ENCODE measurements around the gene ANKRD49.

The ANKRD49 gene, protein sequence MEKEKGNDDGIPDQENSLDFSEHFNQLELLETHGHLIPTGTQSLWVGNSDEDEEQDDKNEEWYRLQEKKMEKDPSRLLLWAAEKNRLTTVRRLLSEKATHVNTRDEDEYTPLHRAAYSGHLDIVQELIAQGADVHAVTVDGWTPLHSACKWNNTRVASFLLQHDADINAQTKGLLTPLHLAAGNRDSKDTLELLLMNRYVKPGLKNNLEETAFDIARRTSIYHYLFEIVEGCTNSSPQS

DNA sequence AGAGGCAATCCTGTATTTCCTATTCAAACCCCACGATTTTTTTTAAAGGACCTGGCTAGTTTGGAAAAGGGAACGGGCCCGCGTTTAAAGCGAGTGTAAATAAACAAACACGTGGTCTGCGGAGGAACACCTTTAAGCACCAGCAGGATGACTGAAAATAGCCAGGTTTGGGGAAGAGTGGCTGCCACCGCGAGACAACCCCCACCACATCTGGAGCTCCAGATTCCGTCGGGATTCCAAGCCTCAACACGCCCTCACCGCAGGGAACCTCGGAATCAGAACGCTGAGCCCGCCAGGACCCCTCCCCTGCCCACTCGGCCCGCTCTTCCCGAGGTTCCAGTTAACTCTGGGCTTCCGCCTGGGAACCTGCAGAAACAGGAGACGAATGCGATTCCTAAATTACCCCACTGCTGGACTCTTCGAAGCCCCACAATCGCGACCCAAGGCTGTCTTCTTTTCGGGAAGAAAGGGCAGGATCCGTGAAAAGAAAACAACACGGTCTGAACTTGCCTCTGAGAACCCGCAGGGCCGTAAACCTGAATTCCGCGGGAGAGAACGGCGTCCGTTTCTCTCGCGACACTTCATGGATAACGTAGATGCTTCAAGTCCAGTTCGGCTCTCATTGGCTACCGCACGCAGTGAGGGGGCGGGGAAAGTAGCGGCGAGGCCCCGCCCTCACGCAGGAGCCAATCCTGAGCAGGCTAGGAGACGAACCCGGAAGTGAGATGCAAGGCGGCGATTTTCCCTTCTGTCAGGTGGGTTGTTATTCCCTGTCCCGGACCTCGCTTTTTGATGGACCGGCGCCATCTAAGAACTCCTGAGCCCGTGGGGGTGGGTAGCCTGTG is at the start of gene ANKRD49, which contains the start of gene MRE11:
Gene ANKRD49 (plus strand): TSS at position 704 of the 845 bp plus-strand sequence. CDS start 2,710 bp downstream, outside the sequence.
Gene MRE11 (minus strand): TSS at position 564 of the 845 bp plus-strand sequence. CDS start 1,043 bp downstream, outside the sequence.
- in situ Hi-C loops (cut with HindIII; ENCODE audit: low sequenced_read_pairs) = loop anchor here (10.0 kb wide), 2 partner anchors 159 to 579 kb away; no protein-coding TSS in a partner anchor

DNA sequence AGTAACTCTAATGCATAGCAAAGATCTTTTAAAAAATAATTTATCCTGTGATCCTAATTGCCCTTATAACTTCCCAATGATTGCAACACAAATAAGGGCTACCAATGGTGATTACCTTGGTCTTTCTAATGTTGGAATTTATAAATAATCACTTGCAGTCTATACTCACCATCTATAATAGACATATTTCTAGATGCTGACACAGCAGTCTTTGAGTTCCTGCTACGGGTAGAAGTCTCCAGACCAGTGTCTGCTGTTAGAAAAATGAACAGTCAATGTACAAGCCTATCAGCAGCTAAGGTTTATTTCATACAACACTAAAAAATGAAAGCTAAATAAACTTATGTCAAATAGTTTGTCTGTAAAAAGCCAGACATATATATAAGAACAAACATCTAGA is 48.1 kb upstream of the ANKRD49 start:
- in situ Hi-C loops (cut with HindIII; ENCODE audit: low sequenced_read_pairs) = loop anchor here (25.0 kb wide), 2 partner anchors 108 to 258 kb away; no protein-coding TSS in a partner anchor

GRCh38 chr11:94447149-94447548 is 46.6 kb upstream of the ANKRD49 start:
- in situ Hi-C loops (cut with HindIII; ENCODE audit: low sequenced_read_pairs) = loop anchor here (25.0 kb wide), 2 partner anchors 110 to 260 kb away; no protein-coding TSS in a partner anchor

DNA sequence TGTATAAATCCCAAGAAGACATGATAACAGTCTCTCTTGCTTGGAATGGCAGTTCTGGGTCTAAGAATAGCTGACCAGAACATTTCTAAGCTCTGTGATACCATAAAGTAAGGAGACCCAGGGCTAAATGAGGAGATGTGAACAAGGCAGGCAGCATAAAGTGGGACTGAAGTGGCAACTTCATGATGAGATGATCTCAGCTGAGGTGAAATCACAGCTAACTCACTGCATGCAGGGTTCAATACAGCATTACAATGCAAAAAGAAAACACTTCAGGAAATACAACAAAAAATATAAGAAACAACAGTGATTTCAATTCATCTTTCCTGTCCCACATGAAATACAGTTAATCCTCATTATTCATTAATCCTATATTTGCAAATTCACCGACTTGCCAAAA is 44.8 kb upstream of the ANKRD49 start:
- in situ Hi-C loops (cut with HindIII; ENCODE audit: low sequenced_read_pairs) = loop anchor here (25.0 kb wide), 2 partner anchors 112 to 262 kb away; no protein-coding TSS in a partner anchor

- in situ Hi-C loops (cut with HindIII; ENCODE audit: low sequenced_read_pairs) = loop anchor here (25.0 kb wide), 2 partner anchors 112 to 262 kb away; no protein-coding TSS in a partner anchor
Observed at GRCh38 chr11:94449437-94449836, 44.3 kb upstream of the ANKRD49 start.

DNA sequence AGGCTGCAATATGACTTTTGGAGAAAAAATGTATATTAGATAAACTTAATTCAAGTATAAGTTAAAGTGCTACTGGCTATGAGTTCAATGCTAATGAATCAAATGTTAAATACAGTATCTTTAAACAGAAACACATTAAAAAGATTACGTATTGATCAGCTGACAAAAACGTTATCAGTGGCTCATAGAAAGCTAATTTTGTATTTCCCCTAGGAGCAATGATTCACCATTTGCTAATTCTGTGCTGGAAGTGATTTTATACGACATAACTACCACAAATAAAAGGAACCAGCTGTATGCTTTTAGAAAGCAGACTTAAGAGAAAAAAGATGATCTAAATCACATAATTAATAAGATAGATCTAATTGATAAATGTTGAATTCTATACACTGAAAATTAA is 43.7 kb upstream of the ANKRD49 start:
- in situ Hi-C loops (cut with HindIII; ENCODE audit: low sequenced_read_pairs) = no loop called here

DNA sequence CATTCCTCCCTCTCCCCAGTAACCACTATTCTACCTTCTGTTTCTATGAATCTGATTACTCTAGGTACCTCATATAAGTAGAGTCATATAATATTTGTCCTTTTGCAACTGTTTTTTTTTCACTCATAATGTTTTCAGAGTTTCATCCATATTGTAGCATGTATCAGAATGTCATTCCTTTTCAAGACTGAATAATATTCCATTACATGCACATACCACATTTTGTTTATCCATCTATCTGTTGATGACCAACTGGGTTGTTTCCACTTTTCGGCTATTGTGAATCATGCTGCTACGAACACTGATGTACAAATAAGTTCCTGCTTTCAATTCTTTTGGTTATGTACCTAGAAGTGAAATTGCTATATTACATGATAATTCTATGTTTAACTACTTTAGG is 40.8 kb upstream of the ANKRD49 start:
- in situ Hi-C loops (cut with HindIII; ENCODE audit: low sequenced_read_pairs) = no loop called here

DNA sequence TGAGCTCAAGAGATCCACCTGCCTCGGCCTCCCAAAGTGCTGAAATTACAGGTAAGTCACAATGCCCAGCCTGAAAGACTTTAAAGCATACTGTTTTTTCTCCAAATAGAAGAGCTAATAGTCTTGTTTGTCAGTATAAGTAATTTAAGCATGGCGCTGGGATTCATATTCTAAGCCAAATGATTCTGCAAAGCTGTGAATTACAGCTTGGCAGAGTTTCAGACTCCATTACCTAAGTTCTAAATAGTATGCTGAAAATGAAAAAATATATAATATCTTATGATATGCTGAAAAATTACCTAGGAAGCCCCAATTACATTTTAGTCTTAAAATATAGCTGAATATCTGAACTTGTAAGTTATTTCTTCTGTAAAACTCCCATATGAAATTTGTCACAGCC is 39.5 kb upstream of the ANKRD49 start:
- in situ Hi-C loops (cut with HindIII; ENCODE audit: low sequenced_read_pairs) = no loop called here

GRCh38 chr11:94455861-94456260 is 37.9 kb upstream of the ANKRD49 start:
- in situ Hi-C loops (cut with HindIII; ENCODE audit: low sequenced_read_pairs) = no loop called here

- in situ Hi-C loops (cut with HindIII; ENCODE audit: low sequenced_read_pairs) = no loop called here
Observed at GRCh38 chr11:94457118-94458029, 36.4 kb upstream of the ANKRD49 start.

- in situ Hi-C loops (cut with HindIII; ENCODE audit: low sequenced_read_pairs) = no loop called here
Observed at GRCh38 chr11:94459576-94459975, 34.2 kb upstream of the ANKRD49 start.

GRCh38 chr11:94469416-94469815 is 24.4 kb upstream of the ANKRD49 start:
- in situ Hi-C loops (cut with HindIII; ENCODE audit: low sequenced_read_pairs) = no loop called here

DNA sequence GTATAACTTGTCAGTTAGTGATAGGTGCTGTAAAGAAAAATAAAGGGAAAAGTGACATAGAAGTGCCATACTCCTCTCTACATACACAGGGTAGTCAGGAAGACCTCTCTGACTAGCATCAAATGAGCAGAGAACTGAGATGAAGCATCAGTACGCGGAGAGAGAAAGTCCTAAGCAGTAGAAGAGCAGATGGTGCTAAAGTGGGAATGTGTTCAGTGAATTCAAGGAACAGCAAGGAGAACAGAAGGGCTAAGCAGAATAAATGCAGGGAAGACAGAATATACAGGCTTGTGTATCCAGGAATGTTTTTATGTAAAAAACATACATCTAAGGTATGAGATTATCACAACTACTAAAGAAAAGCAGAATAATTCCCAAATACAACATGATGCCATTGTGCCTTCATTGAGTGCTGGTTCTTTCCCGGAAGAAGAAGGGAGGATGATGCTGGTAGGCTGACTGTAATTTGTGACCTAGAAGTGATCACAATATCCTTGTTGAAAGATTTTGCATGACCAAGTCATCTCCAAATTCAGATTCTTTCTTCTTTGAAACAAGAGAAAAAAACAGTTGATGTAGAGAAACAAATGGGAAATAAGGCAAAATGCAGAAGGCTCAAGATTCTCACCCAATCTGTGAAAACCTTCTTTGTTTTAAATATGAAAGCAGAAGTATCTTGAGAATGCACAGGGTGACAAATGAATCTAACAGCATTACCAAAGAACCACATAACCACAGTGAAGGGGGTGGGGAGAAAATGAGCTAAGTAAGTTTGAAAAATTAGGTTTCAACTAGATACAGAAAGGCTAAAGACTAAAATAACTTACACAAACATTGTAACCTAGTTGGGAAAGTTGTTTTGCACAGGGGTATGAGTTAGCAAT is 20.6 kb upstream of the ANKRD49 start:
- in situ Hi-C loops (cut with HindIII; ENCODE audit: low sequenced_read_pairs) = no loop called here

DNA sequence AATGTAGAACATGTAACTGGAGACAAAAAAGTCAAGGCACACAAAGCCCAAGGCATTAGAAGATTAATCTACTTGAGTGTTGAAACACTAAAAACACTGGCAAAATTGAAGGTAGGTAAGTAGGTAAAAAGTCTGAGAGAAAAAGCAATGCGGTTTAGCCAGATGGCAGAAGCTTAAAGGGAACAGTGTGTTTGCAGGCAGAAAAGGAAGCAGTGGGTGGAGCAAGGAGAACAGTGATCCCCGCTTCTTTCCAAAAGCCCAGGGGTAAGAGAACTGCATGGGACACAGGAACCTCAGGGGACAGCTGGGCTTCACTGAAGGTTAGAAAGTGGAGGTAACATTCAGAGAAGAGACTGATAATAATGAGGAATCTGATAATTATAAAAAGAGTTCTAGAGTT is 16.2 kb upstream of the ANKRD49 start:
- in situ Hi-C loops (cut with HindIII; ENCODE audit: low sequenced_read_pairs) = no loop called here

DNA sequence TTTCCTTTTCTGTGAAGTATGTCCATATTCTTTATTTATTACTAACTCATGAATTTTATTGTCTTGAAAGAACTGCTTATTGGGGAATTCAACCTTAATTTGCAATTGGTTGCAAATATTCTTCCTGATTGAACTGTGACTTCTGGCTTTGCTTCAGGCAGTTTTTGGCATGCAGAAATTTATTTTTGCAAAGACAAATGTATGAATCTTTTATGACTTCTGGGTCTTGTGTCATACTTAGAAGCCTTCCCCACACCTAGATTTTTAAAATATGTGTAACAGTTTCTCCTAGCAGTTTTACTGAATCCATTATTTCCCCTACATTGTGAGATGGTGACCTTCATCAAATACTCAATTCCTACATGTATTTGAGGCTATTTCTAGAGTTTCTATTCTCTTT is 12.4 kb upstream of the ANKRD49 start:
- in situ Hi-C loops (cut with HindIII; ENCODE audit: low sequenced_read_pairs) = no loop called here

DNA sequence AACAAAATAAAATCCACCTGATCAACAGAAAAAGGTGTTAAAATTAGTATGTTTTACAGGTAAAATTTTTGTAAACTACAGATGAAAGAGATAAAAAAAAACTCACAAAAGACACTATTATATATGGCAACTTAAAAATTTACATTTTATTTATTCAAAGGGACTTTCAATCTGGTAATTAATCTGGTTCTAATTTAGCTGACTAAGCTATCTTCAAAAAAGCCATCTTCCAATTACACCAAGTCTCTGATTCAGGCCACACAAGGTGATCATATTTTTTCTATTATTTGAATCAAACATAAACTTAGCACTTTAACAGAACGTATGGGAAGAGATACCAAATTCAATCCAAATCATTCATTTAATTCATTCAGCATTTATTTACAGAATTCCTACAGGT is 7.7 kb upstream of the ANKRD49 start:
- in situ Hi-C loops (cut with HindIII; ENCODE audit: low sequenced_read_pairs) = no loop called here

- in situ Hi-C loops (cut with HindIII; ENCODE audit: low sequenced_read_pairs) = loop anchor here (10.0 kb wide), 2 partner anchors 159 to 579 kb away; no protein-coding TSS in a partner anchor
Observed at GRCh38 chr11:94494126-94494680, 419 bp downstream of the ANKRD49 start.

GRCh38 chr11:94500181-94500580 is 6.4 kb downstream of the ANKRD49 start:
- in situ Hi-C loops (cut with HindIII; ENCODE audit: low sequenced_read_pairs) = no loop called here

GRCh38 chr11:94501522-94501921 is 7.7 kb downstream of the ANKRD49 start:
- in situ Hi-C loops (cut with HindIII; ENCODE audit: low sequenced_read_pairs) = no loop called here
